Subcutaneous abdominal adipose tissue (tissue), 5 donors: Measurements from ENCODE around the gene CSF1.
"Not testable (repeated sequence)": the region's sequence is repeated elsewhere in the genome, so short reads cannot be mapped to it uniquely, and the experiment has no call there.

Experiments used
- H3K27ac ChIP-seq: one replicate; pipeline ENCODE4 v1.7.0; 2013; ENCODE audit warnings: low read depth, mild to moderate bottlenecking, inconsistent platforms, low read length, moderate library complexity
- H3K27me3 ChIP-seq, 5 donors: one replicate each; pipeline ENCODE4 v1.7.0; 2013; ENCODE audit warnings: low read length in 5 of 5, inconsistent platforms in 1 of 5; ENCODE audit not compliant: control insufficient read depth in 5 of 5, insufficient read depth in 4 of 5
- H3K36me3 ChIP-seq, 5 donors: one replicate each; pipeline ENCODE4 v1.7.0; 2013; ENCODE audit warnings: low read length in 5 of 5; ENCODE audit not compliant: control insufficient read depth in 5 of 5, insufficient read depth in 5 of 5
- H3K4me1 ChIP-seq, 5 donors: one replicate each; pipeline ENCODE4 v1.7.0; 2013; ENCODE audit warnings: low read length in 5 of 5, mild to moderate bottlenecking in 3 of 5, moderate library complexity in 1 of 5; ENCODE audit not compliant: control insufficient read depth in 5 of 5, insufficient read depth in 5 of 5
- H3K4me3 ChIP-seq, 5 donors: one replicate each; pipeline ENCODE4 v1.7.0; 2013; ENCODE audit warnings: low read length in 5 of 5, low read depth in 1 of 5
- H3K9ac ChIP-seq, 5 donors: one replicate each; pipeline ENCODE4 v1.7.0; 2013; ENCODE audit warnings: low read length in 5 of 5, mild to moderate bottlenecking in 4 of 5, moderate library complexity in 3 of 5
- H3K9me3 ChIP-seq, 5 donors: one replicate each; pipeline ENCODE4 v1.7.0; 2013; ENCODE audit warnings: low read length in 5 of 5; ENCODE audit not compliant: control insufficient read depth in 5 of 5
- donor health status: healthy.
- donor health status: healthy.
- donor health status: healthy.
- donor health status: healthy.
- donor health status: healthy.

The CSF1 gene

DNA sequence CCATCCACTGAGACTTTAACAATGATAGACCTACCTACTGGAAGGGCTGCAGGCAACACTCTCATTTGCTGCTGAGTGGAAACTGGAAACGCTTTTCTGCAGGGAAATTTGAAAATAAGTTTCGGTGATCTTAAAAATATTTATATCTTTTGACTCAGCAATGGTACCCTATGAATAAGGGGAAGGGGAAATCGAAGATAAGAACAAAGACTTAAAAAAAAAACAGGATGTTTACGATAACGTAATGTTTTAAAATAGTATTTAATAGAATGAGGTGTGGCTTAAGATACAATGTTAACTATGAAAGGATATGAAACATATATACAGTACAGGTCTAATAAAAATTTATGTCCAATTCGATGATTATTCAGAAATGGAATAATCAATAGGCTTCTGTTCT, 34.8 kb upstream of the CSF1 start:
- Histone ChIP-seq H3K27me3 (no peaks in the 10 kb centered on the region), H3K9ac (no peak overlapping the region), H3K27ac (peak overlapping the region; percentile 91)

DNA sequence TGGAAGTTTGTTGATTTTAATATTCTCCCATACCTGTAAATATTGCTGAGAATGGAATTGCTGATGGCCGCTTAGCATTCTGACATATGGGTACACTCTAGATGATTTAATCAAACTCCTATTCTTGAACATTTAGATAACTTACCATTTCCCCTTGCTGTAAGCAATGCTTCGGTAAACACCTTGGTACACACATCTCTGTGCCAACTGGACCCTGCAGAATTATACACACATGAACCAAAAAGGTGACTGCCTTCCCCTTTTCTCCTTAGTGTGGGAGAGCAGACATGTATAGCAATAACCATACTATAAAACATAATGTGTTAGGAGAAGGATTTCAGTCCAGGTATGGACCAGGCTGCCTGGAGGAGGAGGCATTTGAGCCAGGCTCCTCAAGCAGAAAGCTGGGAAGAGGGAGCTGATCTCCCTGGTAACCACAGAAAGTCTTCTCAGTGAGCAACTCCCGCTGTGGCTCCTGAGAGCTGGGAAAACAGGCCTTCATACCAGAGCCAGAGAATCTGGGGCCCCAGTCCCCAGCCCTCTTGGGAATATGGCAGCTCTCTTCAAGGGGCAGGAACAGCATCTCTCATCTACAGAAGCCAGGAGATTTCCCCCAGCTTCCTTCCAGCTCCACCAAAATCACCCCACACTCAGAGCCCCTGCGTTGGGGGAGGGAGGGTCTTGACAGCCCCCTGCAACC, 33.9 kb upstream of the CSF1 start:
- H3K9me3 ChIP-seq: no peaks in the 10 kb centered on the region
- no peak overlapping the region for H3K4me3 ChIP-seq
- H3K4me1 ChIP-seq: peaks cover 20 to 64% (median 51%) of the 10 kb centered on the region in 5 donors
- H3K27ac ChIP-seq: peak overlapping the region; percentile 91
- H3K9ac ChIP-seq: peak overlapping the region; percentile 10 to 59 (median 43)
- no peaks in the 10 kb centered on the region for H3K36me3 ChIP-seq
- no peaks in the 10 kb centered on the region for H3K27me3 ChIP-seq

More for the DNA sequence above, 34.8 kb upstream of the CSF1 start:
- H3K4me3 ChIP-seq: no peak overlapping the region
- H3K9me3 ChIP-seq: no peaks in the 10 kb centered on the region
- no peaks in the 10 kb centered on the region for H3K36me3 ChIP-seq
- peaks cover 20 to 59% (median 43%) of the 10 kb centered on the region in 5 donors for H3K4me1 ChIP-seq

DNA sequence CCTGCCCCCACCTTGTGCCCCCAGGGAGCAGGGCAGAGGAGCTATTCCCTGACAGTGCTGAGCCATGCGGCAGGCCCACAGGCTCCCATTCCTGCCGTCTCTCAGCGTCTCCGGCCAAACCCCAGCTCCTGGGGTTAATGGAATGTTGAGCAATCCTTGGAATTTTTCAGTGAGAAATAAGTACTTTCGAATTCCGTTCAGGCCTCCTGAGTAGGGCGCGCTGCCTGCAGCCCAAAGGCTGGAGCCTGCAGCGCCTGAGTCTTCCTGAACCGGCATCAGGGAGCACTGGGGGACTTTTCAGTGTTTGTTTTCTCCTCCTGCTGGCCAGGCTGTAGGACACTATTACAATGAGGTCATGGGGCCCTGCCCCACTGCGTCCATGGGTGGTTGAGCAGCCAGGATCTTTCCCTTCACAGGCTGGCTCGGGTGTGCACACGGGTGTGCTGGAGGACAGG, 33.3 kb upstream of the CSF1 start:
- H3K4me1 ChIP-seq: peaks cover 19 to 68% (median 54%) of the 10 kb centered on the region in 5 donors

DNA sequence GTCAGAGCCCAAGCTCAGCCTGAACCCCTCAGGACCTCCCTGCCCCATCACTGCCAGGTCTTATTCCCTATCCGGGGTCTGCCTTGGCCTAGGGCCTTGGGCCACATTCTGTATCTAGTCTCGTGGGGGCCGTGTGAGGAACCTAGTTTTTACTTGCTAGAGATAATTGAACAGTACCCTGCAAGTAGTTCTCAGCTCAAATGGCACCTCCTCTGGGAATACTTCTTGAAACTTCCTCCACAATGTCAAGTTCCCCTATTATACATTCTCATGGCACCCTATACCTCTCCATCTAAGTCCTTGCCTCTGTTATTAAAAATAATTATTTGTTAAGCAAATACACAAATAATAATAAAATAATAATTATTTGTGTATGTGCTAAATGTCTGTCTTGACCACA, 32.9 kb upstream of the CSF1 start:
- Histone ChIP-seq H3K36me3 (no peaks in the 10 kb centered on the region), H3K9me3 (no peaks in the 10 kb centered on the region), H3K27ac (peak overlapping the region; percentile 91), H3K9ac (peak overlapping the region in 4 of 5 donors; percentile 11 to 59 (median 28)), H3K4me1 (peaks cover 16 to 67% (median 54%) of the 10 kb centered on the region in 5 donors), H3K27me3 (no peaks in the 10 kb centered on the region), H3K4me3 (peak overlapping the region in 1 of 5 donors; percentile 12)

More for the DNA sequence above, 33.3 kb upstream of the CSF1 start:
- no peaks in the 10 kb centered on the region for H3K27me3 ChIP-seq
- H3K27ac ChIP-seq: peak overlapping the region; percentile 91
- no peaks in the 10 kb centered on the region for H3K9me3 ChIP-seq
- no peaks in the 10 kb centered on the region for H3K36me3 ChIP-seq
- peak overlapping the region in 1 of 5 donors; percentile 12 for H3K4me3 ChIP-seq
- peak overlapping the region; percentile 11 to 59 (median 43) for H3K9ac ChIP-seq

DNA sequence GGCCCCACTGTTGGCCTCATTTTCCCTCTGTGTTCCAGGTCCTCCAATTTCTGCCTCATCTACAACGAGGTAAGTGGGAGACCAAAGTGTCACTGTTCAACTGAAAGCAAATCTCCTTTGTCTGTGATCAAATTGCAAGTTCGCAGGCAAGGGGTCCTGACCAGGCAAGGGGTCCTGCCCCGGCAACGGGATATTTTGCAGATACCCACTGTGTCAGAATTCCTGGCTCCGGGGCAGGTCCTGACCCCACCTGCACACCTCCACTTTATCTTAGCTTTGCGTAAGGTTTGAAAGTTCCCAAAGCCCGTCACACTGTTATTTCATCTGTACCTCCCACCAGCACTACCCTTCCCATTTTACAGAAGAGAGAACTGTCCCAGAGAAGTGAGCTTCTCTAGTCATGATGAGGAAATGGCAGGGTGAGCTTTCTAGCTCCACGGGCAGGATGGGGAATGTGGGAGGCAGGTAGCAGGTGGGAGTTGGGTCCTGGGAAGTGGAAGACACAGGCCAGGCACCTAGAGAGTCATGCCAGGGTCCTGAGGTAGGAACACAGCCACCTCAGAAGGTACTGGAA, 32.0 kb upstream of the CSF1 start:
- H3K9me3 ChIP-seq: no peaks in the 10 kb centered on the region
- no peaks in the 10 kb centered on the region for H3K27me3 ChIP-seq
- H3K36me3 ChIP-seq: no peaks in the 10 kb centered on the region
- no peak overlapping the region for H3K4me3 ChIP-seq
- H3K4me1 ChIP-seq: peaks cover 16 to 67% (median 54%) of the 10 kb centered on the region in 5 donors
- H3K27ac ChIP-seq: peak overlapping the region; percentile 91
- H3K9ac ChIP-seq: peak overlapping the region in 1 of 5 donors; percentile 2

DNA sequence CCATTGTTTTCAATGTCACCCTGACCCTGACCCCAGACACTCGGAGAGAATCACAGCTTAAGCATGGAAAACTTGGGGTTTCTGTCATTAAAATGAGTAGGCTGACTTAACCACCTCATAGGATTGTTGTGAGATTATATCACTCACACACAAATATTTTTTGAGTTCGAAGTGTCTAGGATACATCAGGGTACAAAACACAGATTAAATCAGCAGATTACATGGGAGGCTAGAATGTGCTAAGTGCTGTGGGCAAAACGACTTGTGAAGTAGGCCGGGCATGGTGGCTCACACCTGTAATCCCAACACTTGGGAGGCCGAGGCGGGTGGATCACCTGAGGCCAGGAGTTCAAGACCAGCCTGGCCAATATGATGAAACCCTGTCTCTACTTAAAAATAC, 31.3 kb upstream of the CSF1 start:
- peak overlapping the region; percentile 31 for H3K27ac ChIP-seq
- H3K4me1 ChIP-seq: peaks cover 19 to 67% (median 56%) of the 10 kb centered on the region in 5 donors

DNA sequence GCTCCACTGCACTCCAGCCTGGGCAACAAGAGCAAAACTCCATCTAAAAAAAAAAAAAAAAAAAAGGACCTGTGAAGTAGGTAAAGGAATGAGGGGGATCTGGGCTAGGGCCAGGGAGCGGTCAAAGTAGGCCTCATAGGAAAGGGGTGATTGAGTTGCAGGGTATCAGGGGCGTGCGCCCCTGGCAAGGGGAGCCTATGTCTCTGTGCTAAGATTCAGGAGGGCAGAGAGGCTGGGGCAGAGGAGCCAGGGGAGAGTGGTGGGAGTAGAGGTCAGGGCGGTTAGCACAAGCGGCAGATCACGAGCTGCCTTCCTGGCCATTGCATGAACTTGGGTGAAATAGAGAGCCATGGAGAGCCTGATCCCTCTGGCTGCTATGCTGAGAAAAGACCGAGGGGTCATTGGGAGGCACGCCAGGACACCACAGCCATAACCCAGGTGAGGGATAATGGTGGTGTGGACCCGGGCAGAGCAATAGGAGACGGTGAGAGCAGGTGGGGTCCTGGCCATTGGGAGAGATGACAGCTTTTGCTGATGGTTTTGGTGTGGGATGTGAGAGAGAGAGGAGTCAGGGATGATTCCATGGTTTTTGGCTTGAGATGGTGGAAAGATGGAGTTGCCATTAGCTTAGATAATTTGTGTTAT, 30.6 kb upstream of the CSF1 start:
- H3K4me3 ChIP-seq: no peak overlapping the region
- H3K9me3 ChIP-seq: no peaks in the 10 kb centered on the region
- peaks cover 22 to 71% (median 60%) of the 10 kb centered on the region in 5 donors for H3K4me1 ChIP-seq
- H3K9ac ChIP-seq: no peak overlapping the region
- H3K27ac ChIP-seq: peak overlapping the region; percentile 23
- H3K36me3 ChIP-seq: no peaks in the 10 kb centered on the region
- H3K27me3 ChIP-seq: no peaks in the 10 kb centered on the region

More for the DNA sequence above, 31.3 kb upstream of the CSF1 start:
- not testable (repeated sequence) for H3K9ac ChIP-seq, H3K9me3 ChIP-seq, H3K4me3 ChIP-seq, H3K27me3 ChIP-seq, H3K36me3 ChIP-seq

DNA sequence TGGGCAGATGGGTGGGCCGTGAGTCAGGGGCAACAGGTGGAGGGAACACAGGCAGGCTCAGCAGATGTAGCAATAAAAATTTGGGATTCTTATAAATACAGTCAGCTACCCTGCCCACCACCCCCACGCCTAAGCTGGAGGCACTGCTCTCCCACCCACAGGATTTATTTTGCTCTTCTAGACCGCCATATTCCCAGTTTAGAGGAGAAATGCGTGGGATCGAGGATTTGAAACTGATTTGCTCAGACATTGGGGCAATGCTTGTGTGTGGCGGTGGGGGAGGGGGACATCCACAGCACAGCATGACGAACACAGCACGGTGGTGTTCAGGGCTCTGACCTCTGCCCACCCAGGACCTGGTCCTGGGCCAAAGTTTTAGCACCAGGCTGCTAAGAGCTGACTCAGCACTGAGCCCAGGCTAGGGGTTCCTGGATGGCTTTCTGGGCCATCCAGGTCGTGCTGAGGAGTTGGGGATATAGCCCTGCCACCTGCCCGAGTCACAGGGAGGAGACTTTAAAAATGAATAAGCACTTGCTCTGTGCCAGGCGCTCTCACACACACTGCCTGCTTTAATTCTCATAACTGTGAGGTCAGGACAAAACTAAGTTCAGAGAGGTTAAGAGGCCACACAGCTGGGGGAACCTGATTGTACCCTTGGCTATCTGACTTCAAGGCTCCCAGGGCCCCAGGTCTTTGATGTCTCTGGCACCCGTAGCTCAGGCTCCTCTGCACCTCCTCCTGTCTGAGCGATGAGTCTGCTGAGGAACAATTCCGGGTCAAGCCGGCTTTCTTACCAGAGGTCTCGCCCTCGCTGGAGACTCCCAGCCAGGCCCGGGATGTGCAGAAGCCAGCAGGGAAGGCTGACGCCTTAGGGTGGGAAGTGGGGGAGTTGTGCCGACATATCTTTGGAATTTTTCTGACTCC, 29.4 kb upstream of the CSF1 start:
- Histone ChIP-seq H3K27me3 (no peaks in the 10 kb centered on the region), H3K9me3 (no peaks in the 10 kb centered on the region), H3K27ac (no peak overlapping the region), H3K36me3 (no peaks in the 10 kb centered on the region), H3K4me1 (peaks cover 22 to 74% (median 62%) of the 10 kb centered on the region in 5 donors), H3K4me3 (no peak overlapping the region), H3K9ac (no peak overlapping the region)

DNA sequence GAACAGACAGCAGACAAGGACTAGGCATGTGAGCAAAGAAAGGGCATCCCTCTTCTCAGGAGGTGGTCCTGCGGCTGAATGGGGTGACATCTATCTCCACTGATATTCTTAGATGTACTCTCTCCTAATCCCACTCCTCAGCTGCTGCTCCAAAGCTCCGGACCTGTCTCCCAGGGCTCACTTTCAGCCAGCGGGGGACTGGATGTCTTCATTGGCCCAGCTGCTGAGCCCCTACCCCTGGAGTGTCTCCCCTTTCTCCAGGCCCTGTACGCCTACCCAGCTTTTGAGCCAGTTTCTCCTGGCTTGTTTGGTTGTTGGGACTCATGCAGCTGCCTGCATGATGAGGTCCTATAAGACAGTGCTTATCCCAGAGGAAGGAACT, 28.8 kb upstream of the CSF1 start:
- Histone ChIP-seq H3K36me3 (no peaks in the 10 kb centered on the region), H3K27ac (no peak overlapping the region), H3K9ac (no peak overlapping the region)

More for the DNA sequence above, 28.8 kb upstream of the CSF1 start:
- no peak overlapping the region for H3K4me3 ChIP-seq
- peaks cover 19 to 67% (median 58%) of the 10 kb centered on the region in 5 donors for H3K4me1 ChIP-seq
- no peaks in the 10 kb centered on the region for H3K9me3 ChIP-seq
- no peaks in the 10 kb centered on the region for H3K27me3 ChIP-seq
